IPS-18a (cell line): ENCODE measurements around the gene RLN3.
A peak's percentile ranks its signal among the peaks of the same experiment; 100 is the strongest.

Source experiments
- H3K27ac ChIP-seq: one replicate; pipeline ENCODE4 v1.5.1; 2013; ENCODE audit warnings: low read length
- H3K27me3 ChIP-seq: one replicate; pipeline ENCODE4 v1.6.1; 2013; ENCODE audit warnings: mild to moderate bottlenecking, low read length; ENCODE audit not compliant: control insufficient read depth, insufficient read depth
- H3K36me3 ChIP-seq: one replicate; pipeline ENCODE4 v1.6.1; 2013; ENCODE audit warnings: low read depth, low read length; ENCODE audit not compliant: control insufficient read depth
- H3K4me1 ChIP-seq: one replicate; pipeline ENCODE4 v1.6.1; 2013; ENCODE audit warnings: low read depth, low read length; ENCODE audit not compliant: control insufficient read depth
- H3K4me3 ChIP-seq: one replicate; pipeline ENCODE4 v1.5.1; 2013; ENCODE audit warnings: low read length
- H3K9ac ChIP-seq: one replicate; pipeline ENCODE4 v1.6.1; 2013; ENCODE audit warnings: mild to moderate bottlenecking, low read length, moderate library complexity
- H3K9me3 ChIP-seq: one replicate; pipeline ENCODE4 v1.6.1; 2013; ENCODE audit warnings: low read depth, low read length; ENCODE audit not compliant: control insufficient read depth

The RLN3 gene

DNA sequence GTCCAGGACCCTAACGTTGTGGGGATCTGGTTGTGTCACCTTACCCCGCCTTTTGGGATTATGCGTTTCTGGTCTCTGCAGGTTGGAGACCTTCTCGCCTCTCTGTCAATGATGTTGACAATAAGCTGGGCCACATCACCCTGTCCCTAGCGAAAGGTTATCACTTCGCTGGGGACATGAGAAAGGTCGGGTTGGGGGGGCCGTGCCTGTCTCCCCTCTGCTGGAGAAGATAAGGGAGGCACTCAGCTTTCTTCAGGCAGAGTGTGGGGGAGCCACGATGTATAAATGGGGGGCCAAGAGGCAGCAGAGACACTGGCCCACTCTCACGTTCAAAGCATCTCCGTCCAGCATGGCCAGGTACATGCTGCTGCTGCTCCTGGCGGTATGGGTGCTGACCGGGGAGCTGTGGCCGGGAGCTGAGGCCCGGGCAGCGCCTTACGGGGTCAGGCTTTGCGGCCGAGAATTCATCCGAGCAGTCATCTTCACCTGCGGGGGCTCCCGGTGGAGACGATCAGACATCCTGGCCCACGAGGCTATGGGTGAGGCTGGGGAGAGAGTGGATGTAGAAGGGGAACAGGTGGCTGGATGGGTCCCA, at the start of gene RLN3:
RLN3 (plus strand) TSS at position 293 of the 595 bp plus-strand sequence; CDS start at position 350, 57 bp downstream.
- H3K27me3 ChIP-seq = peaks cover 21% of the 10 kb centered on the region
- no peak within 1 kb of the TSS for H3K9ac ChIP-seq
- no peak within 1 kb of the TSS for H3K4me3 ChIP-seq
- peaks cover 10% of the 10 kb centered on the region for H3K4me1 ChIP-seq
- H3K9me3 ChIP-seq = no peaks in the 10 kb centered on the region
- no peak within 1 kb of the TSS for H3K27ac ChIP-seq
- no peaks in the 10 kb centered on the region for H3K36me3 ChIP-seq

DNA sequence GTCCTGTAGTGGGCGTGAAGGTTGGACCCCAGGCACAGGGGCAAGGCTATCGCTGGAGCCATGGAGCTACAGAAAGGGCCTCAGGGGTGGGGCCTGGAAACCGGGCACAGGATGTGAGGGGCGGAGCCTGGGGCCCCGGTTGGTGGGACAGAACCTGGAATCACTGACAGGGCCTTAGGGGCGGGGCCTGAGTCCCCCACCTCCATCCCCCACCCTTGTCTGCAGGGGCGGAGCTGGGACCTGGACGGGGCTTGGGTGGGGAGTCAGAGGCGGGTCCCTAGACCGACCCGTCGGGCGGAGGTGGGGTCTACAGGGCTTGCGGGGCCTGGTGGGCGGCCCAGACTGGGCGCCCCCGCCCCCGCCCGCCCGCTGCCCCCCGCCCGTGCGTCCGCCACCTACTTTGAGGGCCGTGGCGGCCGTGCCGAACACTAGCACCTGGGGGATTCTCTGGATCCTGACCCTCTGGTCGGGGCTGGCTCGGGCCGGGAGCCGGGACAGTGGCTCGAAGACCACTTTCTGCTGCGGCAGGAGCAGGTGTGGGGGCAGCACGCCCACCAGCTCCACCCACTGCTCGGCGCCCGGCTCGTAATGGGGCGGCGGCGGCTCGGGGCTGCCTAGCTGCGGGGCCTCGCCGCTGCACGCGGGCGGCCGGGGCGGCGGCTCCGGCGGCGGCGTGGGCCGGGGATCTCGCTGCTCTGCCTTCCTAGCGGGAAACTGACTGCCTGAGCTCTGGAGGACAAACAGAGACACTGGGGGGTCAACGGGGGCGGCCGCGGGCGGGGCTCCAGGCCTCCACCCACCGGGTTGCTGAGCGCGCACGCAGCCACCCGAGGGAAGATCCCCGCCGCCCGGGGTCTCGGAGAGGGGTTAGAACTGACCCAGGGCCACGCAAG, 49.4 kb upstream of the RLN3 start:
- H3K27me3 ChIP-seq = no peaks in the 10 kb centered on the region
- H3K9me3 ChIP-seq = no peaks in the 10 kb centered on the region
- H3K36me3 ChIP-seq = peaks cover 4% of the 10 kb centered on the region
- peak overlapping the region; percentile 59 for H3K4me3 ChIP-seq
- peak overlapping the region; percentile 61 for H3K9ac ChIP-seq
- H3K27ac ChIP-seq = no peak overlapping the region
- H3K4me1 ChIP-seq = peaks cover 5% of the 10 kb centered on the region

DNA sequence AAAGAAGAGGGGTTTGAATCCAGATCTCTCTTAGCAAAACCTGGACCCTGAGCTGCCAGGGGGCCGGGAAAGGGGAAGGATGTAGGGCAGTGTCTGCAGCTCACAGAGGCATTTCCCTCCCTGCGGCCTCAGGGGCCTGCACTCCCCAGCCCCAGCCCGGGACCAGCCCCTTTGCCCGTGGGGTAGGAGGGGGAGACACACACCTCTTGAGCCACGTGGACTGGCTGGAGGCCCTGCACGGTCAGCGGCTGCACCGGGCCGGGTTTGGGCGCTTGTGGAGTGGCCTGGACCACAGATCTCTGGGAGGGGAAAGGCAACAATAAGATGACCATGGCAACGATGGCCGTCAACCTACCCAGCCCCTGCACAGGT, 48.7 kb upstream of the RLN3 start:
- peak overlapping the region; percentile 59 for H3K4me3 ChIP-seq
- H3K27me3 ChIP-seq = no peaks in the 10 kb centered on the region
- H3K4me1 ChIP-seq = peaks cover 8% of the 10 kb centered on the region
- H3K36me3 ChIP-seq = peaks cover 4% of the 10 kb centered on the region
- no peak overlapping the region for H3K27ac ChIP-seq
- H3K9me3 ChIP-seq = no peaks in the 10 kb centered on the region
- H3K9ac ChIP-seq = peak overlapping the region; percentile 61

GRCh38 chr19:13979686-13980085, 48.3 kb upstream of the RLN3 start:
- Histone ChIP-seq H3K36me3 (peaks cover 4% of the 10 kb centered on the region), H3K27me3 (no peaks in the 10 kb centered on the region), H3K27ac (no peak overlapping the region), H3K9ac (peak overlapping the region; percentile 61), H3K4me3 (peak overlapping the region; percentile 59), H3K4me1 (peaks cover 8% of the 10 kb centered on the region), H3K9me3 (no peaks in the 10 kb centered on the region)

DNA sequence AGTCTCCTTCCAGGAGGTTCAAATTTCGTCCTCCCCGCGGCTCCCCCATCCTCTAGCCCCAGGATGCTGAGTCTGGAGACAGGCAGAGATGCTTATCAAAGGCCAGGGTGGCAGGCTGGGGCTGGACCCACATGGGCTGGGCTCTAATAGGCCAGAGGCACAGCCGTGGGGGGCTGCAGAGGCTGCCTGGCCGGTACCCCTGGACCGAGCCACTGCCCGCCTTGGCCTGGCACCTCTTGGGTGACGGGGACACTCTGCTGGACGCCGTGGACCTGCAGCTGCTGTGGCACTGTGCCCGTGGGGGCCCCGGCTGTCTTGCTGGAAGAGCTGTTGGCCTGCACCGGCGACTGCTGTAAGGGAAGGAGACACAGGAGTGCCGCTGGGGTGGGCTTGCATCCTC, 47.6 kb upstream of the RLN3 start:
- Histone ChIP-seq H3K4me1 (peaks cover 8% of the 10 kb centered on the region), H3K9ac (no peak overlapping the region), H3K36me3 (peaks cover 3% of the 10 kb centered on the region), H3K27ac (no peak overlapping the region), H3K9me3 (no peaks in the 10 kb centered on the region), H3K4me3 (no peak overlapping the region), H3K27me3 (no peaks in the 10 kb centered on the region)

DNA sequence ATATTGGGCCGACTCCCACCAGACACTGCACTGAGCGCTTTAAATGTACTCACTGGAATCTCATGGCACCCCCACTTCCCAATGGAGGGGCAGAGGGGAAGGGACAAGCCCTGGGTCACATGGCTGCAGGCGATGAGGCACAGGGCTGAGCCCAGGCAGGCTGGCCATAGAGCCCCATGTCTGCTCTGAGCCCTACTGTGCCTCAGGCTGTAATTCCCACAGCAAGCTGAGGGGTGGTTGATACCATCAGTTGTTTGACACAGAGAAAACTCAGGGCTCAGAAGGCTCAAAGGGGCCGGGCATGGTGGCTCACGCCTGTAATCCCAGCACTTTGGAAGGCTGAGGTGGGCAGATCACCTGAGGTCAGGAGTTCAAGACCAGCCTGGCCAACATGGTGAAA, 46.9 kb upstream of the RLN3 start:
- Histone ChIP-seq H3K27ac (no peak overlapping the region), H3K9me3 (no peaks in the 10 kb centered on the region), H3K4me1 (peaks cover 15% of the 10 kb centered on the region), H3K27me3 (no peaks in the 10 kb centered on the region), H3K36me3 (no peaks in the 10 kb centered on the region), H3K4me3 (no peak overlapping the region), H3K9ac (no peak overlapping the region)

- no peak overlapping the region for H3K4me3 ChIP-seq
- H3K27ac ChIP-seq = no peak overlapping the region
- no peaks in the 10 kb centered on the region for H3K36me3 ChIP-seq
- peaks cover 19% of the 10 kb centered on the region for H3K4me1 ChIP-seq
- no peaks in the 10 kb centered on the region for H3K27me3 ChIP-seq
- H3K9me3 ChIP-seq = no peaks in the 10 kb centered on the region
- no peak overlapping the region for H3K9ac ChIP-seq
These were observed 46.5 kb upstream of the RLN3 start for GRCh38 chr19:13981467-13981866.

DNA sequence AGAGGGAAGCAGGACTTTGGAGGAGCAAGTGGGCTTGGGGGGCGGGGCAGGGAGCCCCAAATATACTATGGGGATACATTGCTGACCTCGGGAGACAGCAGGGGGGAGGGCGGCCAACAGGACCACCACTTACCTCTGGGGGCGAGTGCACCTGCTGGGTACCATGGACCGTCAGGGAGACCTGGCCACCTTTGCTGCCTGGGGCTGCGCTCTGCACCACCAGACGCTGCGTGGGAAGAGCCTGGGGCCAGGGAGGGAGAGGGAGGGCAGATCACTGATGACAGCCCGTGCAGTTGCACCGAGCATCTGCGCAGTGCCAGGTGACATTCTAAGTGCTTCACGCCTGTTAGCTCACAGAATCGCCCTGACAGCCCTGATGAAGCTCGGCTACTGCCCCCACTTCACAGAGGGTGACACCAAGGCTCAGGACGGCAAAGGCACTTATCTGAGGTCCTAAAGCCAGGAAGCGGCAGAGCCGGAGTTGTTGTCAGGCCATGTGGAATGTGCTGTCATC, 45.9 kb upstream of the RLN3 start:
- H3K9ac ChIP-seq = no peak overlapping the region
- no peaks in the 10 kb centered on the region for H3K36me3 ChIP-seq
- no peaks in the 10 kb centered on the region for H3K9me3 ChIP-seq
- H3K27ac ChIP-seq = no peak overlapping the region
- no peaks in the 10 kb centered on the region for H3K27me3 ChIP-seq
- no peak overlapping the region for H3K4me3 ChIP-seq
- peaks cover 23% of the 10 kb centered on the region for H3K4me1 ChIP-seq

DNA sequence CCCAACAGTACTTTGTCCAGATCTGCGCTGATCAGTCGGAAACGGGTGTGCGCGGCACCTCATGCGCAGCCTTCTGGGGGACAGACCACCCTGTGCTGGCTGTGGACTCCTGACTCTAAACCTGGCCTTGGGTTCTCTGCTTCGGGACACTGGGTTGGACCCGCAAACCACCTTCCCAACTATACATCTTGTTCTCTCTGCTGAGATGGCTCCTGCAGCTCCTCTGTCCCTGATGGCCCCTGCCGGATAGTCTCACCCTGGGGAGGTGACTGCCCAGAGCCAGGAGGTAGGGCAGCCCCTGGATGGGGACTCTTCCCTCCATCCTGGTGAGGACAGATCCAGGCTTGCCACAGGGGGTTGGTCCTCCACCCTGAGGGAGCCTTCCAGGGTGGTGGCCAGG, 45.2 kb upstream of the RLN3 start:
- Histone ChIP-seq H3K36me3 (no peaks in the 10 kb centered on the region), H3K9me3 (no peaks in the 10 kb centered on the region), H3K4me1 (peaks cover 30% of the 10 kb centered on the region), H3K27me3 (no peaks in the 10 kb centered on the region), H3K27ac (no peak overlapping the region), H3K9ac (no peak overlapping the region), H3K4me3 (no peak overlapping the region)

- Histone ChIP-seq H3K9me3 (no peaks in the 10 kb centered on the region), H3K36me3 (no peaks in the 10 kb centered on the region), H3K27me3 (no peaks in the 10 kb centered on the region), H3K4me1 (peaks cover 27% of the 10 kb centered on the region), H3K9ac (no peak overlapping the region), H3K4me3 (no peak overlapping the region), H3K27ac (no peak overlapping the region)
These were observed 44.6 kb upstream of the RLN3 start for GRCh38 chr19:13983213-13983889.

DNA sequence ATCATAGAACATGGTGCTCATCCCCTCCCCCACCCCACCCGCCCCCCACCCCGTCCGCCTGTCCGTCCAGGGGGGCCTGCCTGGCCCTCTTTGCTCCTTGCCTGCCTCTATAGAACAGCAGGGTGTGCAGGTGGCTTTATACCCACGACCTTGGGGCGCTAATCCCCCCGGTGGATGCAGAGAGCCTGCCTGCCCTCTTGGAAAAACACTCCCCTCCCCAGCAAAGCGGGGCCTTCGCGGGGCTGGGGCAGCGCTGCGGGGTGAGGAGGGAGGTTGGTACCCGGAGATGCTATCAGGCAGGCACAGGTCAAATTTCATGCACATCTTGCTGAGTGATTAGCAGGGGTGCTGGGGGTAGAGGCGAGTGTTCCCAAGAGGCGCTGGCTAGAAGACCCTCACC, 43.8 kb upstream of the RLN3 start:
- Histone ChIP-seq H3K27ac (no peak overlapping the region), H3K4me3 (no peak overlapping the region)

More for the DNA sequence above, 43.8 kb upstream of the RLN3 start:
- Histone ChIP-seq H3K36me3 (no peaks in the 10 kb centered on the region), H3K27me3 (no peaks in the 10 kb centered on the region), H3K4me1 (peaks cover 27% of the 10 kb centered on the region), H3K9ac (no peak overlapping the region), H3K9me3 (no peaks in the 10 kb centered on the region)
